NCI-H1436 treated with DMSO at 0.1 percent for 48 hours (cell line): ENCODE data around the gene E2F6.

Experiments used
- DNase-seq: peaks from one replicate; lab custom pipeline; 2025; lab: John Stamatoyannopoulos, UW

E2F6 gene

DNA sequence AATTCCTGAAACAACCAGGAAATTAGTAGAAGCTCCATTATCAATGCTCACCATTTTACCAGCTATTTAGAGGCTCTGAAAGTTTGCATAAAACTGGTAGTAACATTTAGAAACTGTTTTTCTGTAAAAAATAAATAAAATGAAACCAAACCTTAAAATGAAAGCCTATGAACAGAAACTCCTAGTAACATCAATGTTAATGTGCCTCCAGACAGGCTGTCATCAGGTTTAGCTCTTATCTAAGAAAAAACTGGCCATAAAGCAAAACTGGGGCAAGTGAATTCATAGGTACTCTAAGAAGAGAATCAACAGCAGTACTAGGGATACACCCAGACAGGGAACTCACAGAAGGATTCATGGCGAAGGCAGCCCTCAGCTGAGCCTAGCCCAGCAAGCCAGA, 8.0 kb downstream of the E2F6 start:
- DNase-seq, result no peak

DNA sequence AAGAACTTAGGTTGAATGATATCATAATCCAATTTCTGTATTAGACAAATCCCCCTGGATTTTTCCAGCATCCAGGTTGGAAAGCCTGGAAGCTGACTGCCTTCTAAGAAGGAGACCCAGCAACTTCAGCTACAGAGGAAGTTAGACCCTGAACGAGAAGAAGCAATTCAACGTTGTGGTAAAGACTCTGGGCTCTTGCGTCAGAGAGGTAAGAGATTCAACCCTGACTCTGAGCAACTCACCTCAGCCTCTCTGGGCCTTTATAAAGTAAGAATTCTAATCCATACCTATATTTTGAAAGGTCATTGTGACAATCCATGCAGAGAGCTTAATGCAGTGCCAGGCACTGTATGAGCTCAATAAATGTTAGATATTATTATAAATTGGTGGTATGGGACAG, 9.7 kb downstream of the E2F6 start:
- DNase-seq, result no peak

DNA sequence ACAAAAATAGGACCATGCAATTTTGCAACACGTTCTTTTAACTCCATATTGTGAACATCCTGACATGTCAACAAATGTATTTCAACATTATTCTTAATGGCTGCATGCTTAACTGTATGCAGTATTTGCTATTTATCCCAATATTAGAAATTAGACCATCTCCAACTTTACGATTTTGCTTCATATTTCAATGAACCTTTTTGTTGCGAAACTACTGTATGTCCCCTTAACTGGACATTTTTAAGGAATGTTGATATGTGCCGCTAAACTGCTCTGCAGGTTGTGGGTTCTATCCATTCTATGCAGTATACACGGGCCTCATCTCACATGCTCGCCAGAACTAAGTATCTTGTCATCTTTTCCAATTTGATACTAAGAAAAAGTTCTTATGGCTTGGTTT, 11.1 kb downstream of the E2F6 start:
- no peak for DNase-seq

DNA sequence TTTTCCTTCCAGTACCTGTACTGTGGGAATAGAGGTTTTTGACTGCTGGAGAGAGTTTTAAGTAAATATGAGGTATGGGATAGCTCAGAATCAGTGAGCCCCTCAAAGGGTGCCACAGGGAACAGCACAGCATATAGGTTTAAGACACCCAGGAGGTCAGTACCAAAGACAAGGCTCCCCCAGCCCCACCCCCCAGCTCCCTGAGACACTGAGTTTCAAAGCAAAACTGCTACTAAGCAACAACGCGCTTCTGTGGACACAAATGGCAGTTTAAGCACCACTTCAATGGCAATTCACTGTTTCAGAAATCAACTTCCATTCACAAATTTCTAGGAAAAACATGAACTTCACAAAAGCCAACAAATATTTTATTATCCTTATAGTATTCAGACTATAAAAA, 15.2 kb downstream of the E2F6 start:
- no peak for DNase-seq

DNA sequence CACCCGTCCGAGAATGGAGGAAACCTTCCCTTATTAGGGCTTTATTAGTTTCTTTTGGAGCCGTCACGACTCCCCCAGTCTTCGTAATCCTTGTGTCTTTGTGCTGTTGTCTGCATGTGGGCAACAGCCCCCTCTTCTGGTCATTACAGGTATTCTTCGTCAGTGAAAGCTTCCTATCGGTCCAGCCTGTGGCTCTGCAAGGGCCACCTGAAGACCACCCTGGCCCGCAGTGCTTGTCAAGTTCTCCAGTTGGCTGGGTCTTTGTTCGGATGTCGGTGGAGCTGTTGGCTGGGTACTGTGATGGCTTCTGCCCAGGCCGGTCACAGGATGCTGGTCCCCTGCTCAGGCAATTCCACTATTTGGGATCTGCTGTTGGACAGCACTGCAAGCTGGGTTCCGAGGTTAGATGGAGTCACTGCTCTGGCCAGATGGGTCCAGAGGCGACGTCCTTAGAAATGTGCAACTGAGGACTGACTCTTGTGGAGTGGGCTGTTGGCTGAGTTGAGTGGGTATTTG, 19.2 kb downstream of the E2F6 start:
- DNase-seq, result no peak

DNA sequence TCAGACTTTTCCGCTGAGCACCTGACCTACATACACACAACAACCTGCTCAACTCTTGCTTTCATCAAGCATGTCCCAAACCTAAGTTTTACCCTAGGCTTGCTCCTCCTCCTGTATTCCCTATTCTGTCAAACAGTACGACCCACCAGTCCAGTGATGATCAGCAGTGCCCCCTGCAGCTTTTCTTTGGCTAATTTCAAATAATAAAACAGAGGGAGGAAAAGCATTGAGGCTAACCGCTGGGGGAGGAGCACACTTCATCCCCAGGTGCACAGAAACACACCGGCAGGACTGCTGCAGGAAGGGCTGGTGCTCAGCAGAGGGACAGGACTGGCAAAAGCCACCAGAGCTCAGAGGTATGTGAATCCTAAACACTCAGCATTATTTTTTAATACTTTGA, 21.2 kb downstream of the E2F6 start:
- no peak for DNase-seq

DNA sequence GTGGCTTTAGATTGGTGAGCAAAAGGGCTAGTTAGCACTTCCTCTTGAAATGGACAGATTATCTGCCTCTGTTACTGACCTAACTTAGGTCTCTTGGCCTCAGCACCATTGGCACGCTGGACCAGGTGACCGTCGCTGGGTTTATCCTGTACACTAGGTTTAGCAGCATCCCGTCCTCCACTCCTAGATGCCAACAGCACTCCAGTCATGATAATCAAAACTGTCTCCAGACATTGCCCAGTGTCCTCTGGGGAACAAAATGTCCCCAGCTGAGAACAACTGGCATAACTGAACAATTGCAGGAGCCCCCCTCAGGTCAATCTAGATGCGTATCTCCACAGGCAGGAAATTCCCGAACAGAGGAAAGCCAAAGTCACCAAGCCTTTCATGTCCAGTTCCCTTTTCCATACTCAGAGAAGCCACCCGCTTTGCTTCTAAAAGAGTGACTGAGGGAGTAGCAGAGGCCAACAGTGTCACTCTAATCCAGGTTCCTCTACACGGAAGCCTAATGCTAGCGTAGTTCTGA, 27.3 kb downstream of the E2F6 start:
- no peak for DNase-seq

DNA sequence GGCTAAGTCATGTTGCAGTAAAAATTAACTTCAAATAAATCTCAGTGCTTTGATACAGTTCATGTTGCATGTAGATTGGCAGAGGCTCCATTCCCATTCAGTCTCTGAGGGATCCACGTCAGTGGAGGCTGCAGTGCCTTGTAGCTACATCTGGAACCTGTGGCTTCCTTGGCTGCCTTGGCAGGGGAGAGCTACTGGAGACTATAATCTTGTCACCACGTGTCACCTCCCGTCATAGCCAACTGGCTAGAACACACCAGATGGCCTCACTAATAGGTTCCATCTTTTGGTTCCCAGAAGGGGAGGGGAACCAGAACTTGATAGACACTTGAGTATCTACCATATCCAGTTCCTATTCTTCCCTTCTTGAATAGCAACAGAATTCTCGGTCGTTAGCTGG, 28.4 kb downstream of the E2F6 start:
- no peak for DNase-seq

DNA sequence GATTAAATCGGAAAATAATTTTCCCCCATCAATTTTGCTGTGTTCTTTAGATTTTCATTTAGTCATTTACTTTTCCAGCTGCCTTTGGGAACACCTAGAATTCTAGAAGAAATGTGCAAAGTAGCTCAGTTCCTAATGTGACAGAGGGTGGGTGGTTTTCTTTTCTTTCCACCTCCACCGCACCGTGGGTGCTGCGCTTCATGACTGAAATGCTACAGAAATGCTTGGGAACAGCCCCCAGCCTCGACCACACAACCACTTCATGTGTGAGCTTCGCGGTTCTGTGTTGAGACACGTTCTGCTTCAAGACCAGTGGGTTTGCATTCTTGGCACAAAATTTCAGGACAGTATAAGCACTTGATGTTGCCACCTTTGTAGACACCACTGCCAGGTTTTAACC, 30.9 kb downstream of the E2F6 start:
- no peak for DNase-seq

DNA sequence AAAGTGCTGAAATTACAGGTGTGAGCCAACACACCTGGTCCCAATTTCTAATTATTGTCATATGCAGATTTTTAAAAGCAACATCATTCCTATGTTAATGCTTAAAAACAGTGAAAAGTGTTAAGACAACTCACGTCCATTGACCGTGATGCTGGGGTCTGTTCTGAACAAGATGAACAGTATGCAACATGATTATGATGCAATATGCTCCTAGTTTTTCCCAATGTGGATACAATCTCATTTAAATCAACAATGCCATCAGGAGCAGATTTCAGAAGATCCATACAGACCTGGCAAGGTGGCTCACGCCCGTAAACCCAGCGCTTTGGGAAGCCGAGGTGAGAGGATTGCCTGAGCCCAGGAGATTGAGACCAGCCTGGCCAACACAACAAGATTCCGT, 31.5 kb downstream of the E2F6 start:
- no peak for DNase-seq

DNA sequence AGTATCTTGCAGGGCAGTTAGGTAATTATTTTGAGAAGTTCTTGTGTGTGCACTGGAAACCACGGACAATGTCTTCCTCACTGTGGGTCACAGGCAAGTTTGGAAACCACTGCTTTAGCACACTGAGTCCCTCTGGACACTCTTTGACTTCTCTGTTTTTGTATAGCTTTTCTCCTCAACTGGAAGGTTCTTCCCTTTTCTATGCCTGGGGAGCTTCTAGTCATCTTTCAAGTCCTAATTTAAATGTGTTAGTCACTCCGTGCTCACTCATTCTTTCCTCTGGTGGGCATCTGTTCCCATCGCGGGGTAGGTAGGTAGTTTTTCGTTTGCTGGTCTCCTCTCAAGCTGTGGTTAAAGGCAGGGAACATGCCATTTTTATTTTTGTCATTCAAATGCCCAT, 32.1 kb downstream of the E2F6 start:
- DNase-seq, result no peak

DNA sequence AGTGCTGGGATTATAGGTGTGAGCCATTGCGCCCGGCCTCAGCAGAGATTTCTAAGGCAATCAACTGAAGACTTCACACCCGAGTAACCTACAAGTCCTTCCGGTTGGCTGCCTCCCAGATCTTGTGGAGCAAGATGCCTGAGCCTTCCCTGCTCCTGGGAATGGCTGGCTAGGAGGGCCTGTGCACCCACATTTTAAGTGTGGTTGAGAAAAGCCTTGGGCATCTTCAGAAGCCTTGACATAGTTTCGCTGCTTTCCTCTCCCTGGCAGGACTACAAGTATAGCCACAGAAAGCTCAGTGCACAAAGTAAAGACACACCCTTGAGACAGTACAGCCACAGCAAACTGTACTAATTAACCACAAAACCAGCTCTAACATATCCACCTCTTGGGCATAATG, 35.2 kb downstream of the E2F6 start:
- DNase-seq, result no peak

DNA sequence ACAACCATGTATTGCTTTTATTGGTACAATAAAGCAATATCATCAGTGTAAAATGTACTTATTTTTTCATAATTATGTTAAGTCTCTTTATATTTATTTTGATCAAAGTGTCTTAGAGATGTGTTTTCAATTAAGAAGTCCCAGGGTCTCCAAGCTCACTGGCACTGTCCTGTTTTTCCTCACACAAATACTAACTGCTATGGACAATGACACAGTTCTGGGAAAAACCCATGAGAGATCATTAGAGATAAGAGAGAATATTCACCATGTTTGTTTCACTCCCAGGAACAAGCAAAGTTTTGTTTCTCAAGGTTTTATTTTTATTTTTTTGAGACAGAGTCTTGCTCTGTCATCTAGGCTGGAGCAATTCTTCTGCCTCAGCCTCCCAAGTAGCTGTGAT, 38.7 kb downstream of the E2F6 start:
- no peak for DNase-seq

DNA sequence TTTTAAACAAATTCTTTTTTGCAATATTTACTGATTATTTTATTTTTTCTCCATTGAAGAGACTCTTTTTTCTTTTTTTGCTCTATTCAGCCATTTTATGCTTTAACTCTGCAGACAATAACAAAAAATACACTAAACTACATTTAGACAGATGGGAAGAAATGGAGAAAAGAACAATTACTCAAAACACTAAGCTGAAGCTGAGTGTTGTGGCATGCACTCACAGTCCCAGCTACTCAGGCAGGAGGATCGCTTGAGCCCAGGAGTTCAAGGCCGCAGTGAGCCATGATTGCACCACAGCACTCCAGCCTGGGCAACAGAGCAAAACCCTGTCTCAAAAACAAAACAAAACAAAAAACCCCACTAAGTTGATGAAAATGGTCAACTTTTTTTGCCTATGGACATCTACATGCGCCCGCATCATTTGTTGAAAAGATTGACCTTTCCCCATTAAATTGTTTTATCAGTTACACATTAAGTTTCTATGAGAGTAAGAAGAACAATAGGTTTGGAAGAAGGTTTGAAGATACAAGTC, 43.0 kb downstream of the E2F6 start:
- DNase-seq, result no peak

DNA sequence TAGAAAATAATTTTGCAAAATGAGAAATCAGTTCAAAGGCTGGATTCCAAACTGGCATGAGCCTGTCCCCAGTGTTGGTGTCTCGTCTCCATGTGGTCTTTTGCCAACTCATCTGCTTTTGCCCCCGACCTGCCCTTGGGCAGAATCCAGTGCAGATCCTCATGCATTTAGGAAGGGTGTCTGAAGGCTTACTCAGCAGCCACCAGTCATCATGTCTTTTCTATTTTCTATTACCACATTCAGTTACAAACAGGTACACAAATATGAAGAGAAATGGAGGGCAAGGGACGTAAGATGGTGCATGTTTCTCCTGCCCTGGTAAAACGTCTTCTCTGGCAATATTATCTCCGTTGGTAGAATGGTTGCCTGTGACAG, 43.5 kb downstream of the E2F6 start:
- no peak for DNase-seq

DNA sequence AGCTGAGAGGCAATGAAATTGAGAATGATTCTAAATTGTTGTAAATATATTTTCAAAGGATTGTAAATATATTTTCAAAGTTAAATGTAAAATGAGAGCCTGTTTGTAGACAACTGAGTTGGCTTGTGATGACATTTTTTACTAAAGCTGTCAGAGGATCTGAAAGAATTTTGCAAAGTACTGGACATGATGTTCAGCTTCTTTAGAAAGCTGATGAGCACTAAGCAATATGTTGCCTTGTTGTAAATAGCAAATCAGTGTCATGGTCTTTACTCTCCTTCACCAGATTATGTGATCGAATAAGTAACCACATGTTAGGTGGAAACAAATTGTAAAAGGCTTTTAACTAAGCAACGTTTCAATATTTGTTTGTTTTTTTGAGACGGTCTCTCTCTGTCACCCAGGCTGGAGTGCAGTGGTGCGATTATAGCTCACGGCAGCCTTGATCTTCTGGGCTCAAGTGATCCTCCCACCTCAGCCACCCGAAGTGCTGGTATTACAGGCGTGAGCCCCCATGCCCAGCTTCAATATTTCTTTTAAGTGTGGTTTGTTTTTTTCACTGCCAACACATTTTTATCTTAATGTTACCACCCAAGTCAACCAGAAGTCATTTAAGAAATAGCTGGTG, 44.0 kb downstream of the E2F6 start:
- DNase-seq, result no peak

DNA sequence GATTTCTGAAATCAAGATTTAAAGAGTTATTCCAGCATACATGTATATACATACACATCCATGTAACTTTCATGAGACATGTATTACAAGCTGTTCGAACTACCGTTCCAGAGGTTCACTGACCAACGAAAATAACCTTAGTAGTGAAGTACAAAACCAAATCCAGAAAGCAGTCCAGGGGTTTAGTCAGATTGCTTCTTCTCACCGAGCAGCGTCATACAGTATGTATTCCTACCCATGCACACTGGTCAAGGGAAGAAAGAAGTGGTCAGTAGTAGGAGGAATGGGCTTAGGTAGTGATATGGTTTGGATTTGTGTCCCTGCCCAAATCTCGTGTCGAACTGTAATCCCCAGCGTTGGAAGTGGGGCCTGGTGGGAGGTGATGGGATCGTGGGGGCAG, 45.3 kb downstream of the E2F6 start:
- no peak for DNase-seq

DNA sequence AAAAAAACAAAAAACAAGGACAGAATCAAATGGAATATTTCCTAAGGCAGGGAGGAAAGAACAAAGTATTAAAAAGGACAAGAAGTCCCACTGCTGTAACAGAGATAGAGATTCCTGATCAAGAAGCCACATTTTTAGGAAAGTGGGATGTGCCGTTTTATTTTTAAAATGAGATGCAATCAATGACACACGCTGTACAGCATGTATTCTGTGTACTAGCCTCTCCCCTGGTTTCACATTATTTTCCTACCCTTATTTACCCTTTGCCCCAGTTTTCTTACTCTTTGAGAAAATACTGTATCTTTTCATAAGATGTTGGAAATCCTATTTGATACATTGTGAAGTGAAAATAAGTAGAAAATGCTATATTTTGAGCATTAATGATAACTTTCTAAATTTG, 45.8 kb downstream of the E2F6 start:
- no peak for DNase-seq

DNA sequence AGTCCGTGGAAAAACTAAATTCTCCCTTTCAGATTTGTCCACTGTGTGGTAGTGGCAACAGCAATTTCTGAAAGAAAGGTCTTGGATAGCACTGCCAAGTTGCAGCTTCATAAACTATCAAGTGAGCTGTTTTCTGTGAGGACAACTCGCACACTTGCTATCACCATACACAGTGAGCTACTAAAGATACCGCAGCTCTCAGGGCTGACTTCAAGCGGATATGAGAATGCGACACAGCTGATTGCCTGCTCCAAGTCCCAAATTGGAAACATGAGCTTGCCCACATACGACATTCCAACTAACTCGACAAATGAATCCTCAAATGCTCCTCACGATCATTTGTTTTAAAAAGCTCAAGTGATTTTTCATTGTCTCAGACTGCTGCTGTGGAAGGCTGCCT, 46.2 kb downstream of the E2F6 start:
- no peak for DNase-seq

DNA sequence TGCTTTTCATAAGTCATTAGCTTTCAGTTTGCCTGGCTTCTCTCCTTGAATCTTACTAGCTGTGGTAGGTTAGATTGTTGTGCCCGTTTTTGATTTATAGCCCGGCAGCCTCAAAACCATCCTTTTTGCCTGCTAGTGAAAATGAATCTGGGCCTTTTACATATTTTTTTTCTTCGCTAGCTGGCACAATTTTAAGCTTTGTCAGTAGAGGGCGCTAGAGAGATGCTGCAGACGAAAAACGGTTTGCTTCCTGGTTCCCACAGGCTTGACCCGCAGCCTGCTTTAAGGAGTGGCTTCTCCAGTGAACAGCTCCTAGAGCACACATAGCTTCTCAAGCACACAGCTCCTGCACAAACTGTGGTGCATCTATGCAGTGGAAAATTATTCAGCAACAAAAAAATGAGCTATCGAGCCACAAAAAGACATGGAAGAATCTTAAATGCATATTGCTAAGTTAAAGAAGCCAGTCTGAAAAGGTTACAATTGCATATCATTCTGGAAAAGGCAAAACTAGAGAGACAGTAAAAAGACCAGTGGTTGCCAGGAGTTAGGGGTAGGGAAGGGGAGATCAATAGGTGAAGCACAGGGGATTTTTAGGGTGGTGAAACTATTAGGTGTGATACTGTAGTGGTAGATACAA, 47.9 kb downstream of the E2F6 start:
- no peak for DNase-seq

DNA sequence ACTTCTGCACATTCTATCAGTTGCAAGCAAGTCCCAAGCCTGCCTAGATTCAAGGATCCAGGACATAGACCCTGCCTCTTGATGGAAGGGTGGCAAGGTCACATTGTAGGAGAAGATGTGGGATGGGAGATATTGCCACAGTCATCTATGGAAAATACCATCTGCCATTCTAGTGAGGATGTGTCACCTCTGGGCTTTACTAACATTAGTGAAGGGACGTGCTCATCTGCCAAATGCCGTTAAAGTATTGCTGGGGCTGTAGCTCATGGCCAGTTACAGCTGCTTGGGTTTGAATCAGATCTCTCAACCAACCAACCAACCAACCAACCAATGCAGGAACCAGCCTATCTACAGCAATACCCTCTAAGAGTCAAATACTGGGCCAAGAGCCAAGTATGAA, 49.0 kb downstream of the E2F6 start:
- DNase-seq, result no peak

DNA sequence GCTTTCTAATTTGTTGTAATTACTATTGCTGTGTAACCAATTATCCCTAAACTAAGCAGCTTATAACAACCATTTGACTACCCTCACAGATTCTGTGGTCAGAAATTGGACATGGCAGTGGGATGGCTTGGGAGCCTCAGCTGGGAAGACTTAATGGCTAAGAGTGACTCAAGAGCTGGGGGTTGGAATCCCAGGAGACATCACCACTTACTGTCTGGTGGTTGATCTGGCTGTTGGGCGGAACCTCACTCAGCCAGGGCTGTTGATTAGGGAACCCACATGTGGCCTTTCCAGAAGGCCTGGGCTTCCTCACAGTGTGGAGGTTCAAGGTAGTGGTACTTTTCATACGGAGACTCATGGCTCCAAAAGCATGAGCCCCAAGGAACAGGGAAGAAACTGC, 49.8 kb downstream of the E2F6 start:
- DNase-seq, result no peak

DNA sequence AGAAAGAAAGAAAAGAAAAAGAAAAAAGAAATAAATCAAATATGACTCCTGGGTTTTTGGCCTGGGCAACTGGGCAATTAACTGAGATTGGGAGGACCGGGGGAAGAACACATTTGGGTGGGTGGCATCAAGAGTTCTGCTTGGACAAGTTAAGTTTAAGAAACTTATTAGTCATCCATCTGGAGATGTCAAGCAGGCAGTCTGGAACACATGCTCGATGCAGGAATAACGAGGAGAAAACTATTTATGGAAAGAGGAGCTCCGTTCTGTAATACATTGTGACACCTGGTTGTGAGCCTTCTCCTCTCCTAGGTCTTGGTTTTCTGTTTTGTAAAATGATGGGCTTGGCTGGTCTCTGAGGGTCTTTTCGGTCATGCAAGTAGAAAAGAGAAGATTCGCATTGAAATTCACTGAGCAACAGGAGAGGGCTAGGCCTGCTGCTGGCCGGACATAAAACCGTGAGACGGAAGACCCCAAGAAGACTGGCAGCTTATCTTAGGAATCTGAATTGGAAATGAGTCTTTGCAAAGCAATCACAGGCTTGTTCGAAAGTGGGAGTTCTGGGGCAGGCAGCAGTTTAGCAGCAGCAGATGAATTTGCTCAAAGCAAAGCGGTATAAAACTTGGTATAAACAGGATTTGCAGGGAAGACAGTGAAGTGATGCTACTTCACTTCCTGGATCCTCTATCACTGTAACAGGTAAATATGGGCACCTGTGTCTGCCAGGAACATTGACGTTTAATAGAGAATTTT, 51.4 kb downstream of the E2F6 start:
- no peak for DNase-seq
